BLaER1 (cell line): ENCODE measurements around the gene SEPTIN6.
"Not testable (repeated sequence)": the region's sequence is repeated elsewhere in the genome, so short reads cannot be mapped to it uniquely, and the experiment has no call there.

Experiments
- H3K27ac ChIP-seq: shearing (Covaris generic); formaldehyde crosslinking; 2 replicates; pipeline ENCODE4 v1.8.1; 2022
- H3K27me3 ChIP-seq: shearing (Covaris generic); formaldehyde crosslinking; 2 replicates; pipeline ENCODE4 v1.8.1; 2022
- H3K36me3 ChIP-seq: shearing (Covaris generic); formaldehyde crosslinking; 2 replicates; pipeline ENCODE4 v1.8.1; 2022
- H3K4me1 ChIP-seq: shearing (Covaris generic); formaldehyde crosslinking; 2 replicates; pipeline ENCODE4 v1.8.1; 2022
- H3K4me2 ChIP-seq: shearing (Covaris generic); formaldehyde crosslinking; 2 replicates; pipeline ENCODE4 v1.8.1; 2022
- H3K4me3 ChIP-seq: shearing (Covaris generic); formaldehyde crosslinking; 2 replicates; pipeline ENCODE4 v1.8.1; 2022
- H3K9ac ChIP-seq: shearing (Covaris generic); formaldehyde crosslinking; 2 replicates; pipeline ENCODE4 v1.8.1; 2022
- H3K9me3 ChIP-seq: shearing (Covaris generic); formaldehyde crosslinking; 2 replicates; pipeline ENCODE4 v1.8.1; 2022
- H4K20me1 ChIP-seq: shearing (Covaris generic); formaldehyde crosslinking; 2 replicates; pipeline ENCODE4 v1.8.1; 2022
- Cebpa-rat ChIP-seq: shearing (Covaris generic); IDR thresholded peaks from 2 replicates; pipeline ENCODE4 v1.8.1; 2022

The SEPTIN6 gene

DNA sequence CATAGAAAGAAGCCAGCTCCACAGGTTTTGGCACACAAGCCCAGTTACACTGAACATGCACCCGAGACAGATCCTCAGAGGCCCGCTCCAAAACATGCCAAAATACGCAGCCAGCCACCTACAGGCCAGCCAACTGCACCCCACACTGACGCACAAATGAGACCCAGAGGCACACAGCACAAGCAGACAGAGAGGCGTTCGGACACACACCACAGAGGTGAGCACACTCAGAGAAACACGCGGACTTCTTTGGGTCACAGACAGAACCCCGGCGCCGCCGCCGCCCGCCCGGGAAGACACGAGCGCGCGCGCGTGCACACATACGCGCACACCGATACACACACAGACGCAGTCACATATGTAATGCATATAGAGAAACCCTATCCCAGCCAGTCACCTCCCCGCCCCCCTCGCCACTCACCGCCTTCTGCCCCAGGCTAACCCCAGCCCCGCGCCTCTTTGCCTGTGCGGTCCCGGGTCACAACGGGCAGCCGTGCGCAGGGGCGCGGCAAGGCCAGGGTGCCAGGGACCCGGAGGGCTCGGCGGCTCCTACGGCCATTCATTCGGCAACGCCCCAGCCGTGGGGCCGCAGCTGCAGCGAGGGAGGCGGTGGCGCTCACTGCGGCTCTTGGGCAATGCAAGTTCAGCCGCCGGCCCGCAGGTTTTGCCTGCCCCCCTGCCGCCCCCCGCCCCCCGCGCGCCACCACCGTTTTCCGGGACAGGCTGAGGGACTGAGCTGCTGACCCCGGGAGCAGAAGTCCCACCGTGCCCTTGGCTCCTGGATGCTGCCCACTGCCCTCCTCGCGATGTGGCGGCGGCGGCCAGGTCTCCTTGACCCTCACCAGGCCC lies 553 bp downstream of the SEPTIN6 start:
- H3K27me3 ChIP-seq = no peaks in the 10 kb centered on the region
- H3K4me1 ChIP-seq = peaks cover 64% of the 10 kb centered on the region
- H3K4me3 ChIP-seq = peak overlapping the region; percentile 75
- no peaks in the 10 kb centered on the region for H3K36me3 ChIP-seq
- H3K27ac ChIP-seq = peak overlapping the region; percentile 83
- peak overlapping the region; percentile 81 for H3K9ac ChIP-seq
- TF ChIP-seq Cebpa-rat = no peak
- 0 out of 2 replicates have a peak, but pooled peaks cover 3% of the 10 kb centered on the region for H3K9me3 ChIP-seq
- peak overlapping the region; percentile 78 for H3K4me2 ChIP-seq
- peaks cover 16% of the 10 kb centered on the region; the same call in 1 of the 2 replicates for H4K20me1 ChIP-seq

- Histone ChIP-seq H3K27me3 (no peaks in the 10 kb centered on the region), H3K4me2 (peak overlapping the region; percentile 78), H3K4me1 (peaks cover 64% of the 10 kb centered on the region), H4K20me1 (peaks cover 16% of the 10 kb centered on the region; the same call in 1 of the 2 replicates), H3K9me3 (0 out of 2 replicates have a peak, but pooled peaks cover 3% of the 10 kb centered on the region), H3K27ac (peak overlapping the region; percentile 83), H3K4me3 (peak overlapping the region; percentile 75), H3K9ac (peak overlapping the region; percentile 81), H3K36me3 (no peaks in the 10 kb centered on the region)
- TF ChIP-seq Cebpa-rat = peak; percentile 26; the same call in 1 of the 2 replicates
Measured at GRCh38 chrX:119690921-119691716, 1.8 kb downstream of the SEPTIN6 start.

DNA sequence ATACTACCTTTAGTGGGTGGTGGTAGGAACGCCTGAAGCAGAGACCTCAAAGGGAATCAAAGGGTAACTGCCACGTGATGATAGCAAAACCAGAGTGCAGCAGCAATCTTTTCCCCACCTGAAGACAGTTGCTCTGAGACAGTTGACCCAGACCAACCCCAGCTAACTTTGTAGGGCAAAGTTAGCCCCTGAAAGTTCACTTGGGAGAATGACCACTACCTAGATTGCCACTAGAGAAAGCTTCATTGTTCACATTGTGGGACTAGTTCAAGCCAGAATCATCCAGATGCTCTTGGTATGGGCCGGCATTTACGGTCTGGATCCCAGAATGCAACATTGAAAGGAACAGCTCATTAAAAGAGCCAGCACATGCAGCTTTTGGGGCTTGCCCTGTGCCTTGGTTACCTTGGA lies 4.1 kb downstream of the SEPTIN6 start:
- H3K9me3 ChIP-seq = 0 out of 2 replicates have a peak, but pooled peaks cover 3% of the 10 kb centered on the region
- H3K36me3 ChIP-seq = no peaks in the 10 kb centered on the region
- H3K4me2 ChIP-seq = peak overlapping the region; percentile 78
- TF ChIP-seq Cebpa-rat = no peak
- no peak overlapping the region for H3K4me3 ChIP-seq
- H3K27me3 ChIP-seq = no peaks in the 10 kb centered on the region
- H3K9ac ChIP-seq = no peak overlapping the region
- H4K20me1 ChIP-seq = peaks cover 16% of the 10 kb centered on the region; the same call in 1 of the 2 replicates
- peaks cover 64% of the 10 kb centered on the region for H3K4me1 ChIP-seq
- H3K27ac ChIP-seq = peak overlapping the region; percentile 55; the same call in 1 of the 2 replicates

GRCh38 chrX:119687661-119688413 lies 5.1 kb downstream of the SEPTIN6 start:
- 0 out of 2 replicates have a peak, but pooled peaks cover 3% of the 10 kb centered on the region for H3K9me3 ChIP-seq
- no peaks in the 10 kb centered on the region for H3K27me3 ChIP-seq
- TF ChIP-seq Cebpa-rat = no peak
- H3K4me3 ChIP-seq = peak overlapping the region; percentile 42
- H3K27ac ChIP-seq = peak overlapping the region; percentile 92
- H3K9ac ChIP-seq = peak overlapping the region; percentile 39; the same call in 1 of the 2 replicates
- H3K36me3 ChIP-seq = no peaks in the 10 kb centered on the region
- peak overlapping the region; percentile 78 for H3K4me2 ChIP-seq
- peaks cover 73% of the 10 kb centered on the region for H3K4me1 ChIP-seq
- H4K20me1 ChIP-seq = peaks cover 16% of the 10 kb centered on the region; the same call in 1 of the 2 replicates

GRCh38 chrX:119686087-119686691 lies 6.8 kb downstream of the SEPTIN6 start:
- Histone ChIP-seq H3K27ac (peak overlapping the region; percentile 92), H3K9me3 (0 out of 2 replicates have a peak, but pooled peaks cover 3% of the 10 kb centered on the region), H3K4me1 (peaks cover 89% of the 10 kb centered on the region), H4K20me1 (peaks cover 3% of the 10 kb centered on the region; the same call in 1 of the 2 replicates), H3K4me3 (peak overlapping the region; percentile 45), H3K4me2 (peak overlapping the region; percentile 78), H3K9ac (peak overlapping the region; percentile 77), H3K36me3 (no peaks in the 10 kb centered on the region), H3K27me3 (no peaks in the 10 kb centered on the region)
- TF ChIP-seq Cebpa-rat = no peak

- peak overlapping the region; percentile 77 for H3K9ac ChIP-seq
Measured at GRCh38 chrX:119685225-119686066, 7.5 kb downstream of the SEPTIN6 start.

GRCh38 chrX:119684916-119685224 lies 8.1 kb downstream of the SEPTIN6 start:
- Histone ChIP-seq H3K27ac (peak overlapping the region; percentile 92), H4K20me1 (no peaks in the 10 kb centered on the region; the same call in 1 of the 2 replicates), H3K4me2 (peak overlapping the region; percentile 78), H3K27me3 (no peaks in the 10 kb centered on the region), H3K4me1 (peaks cover 100% of the 10 kb centered on the region), H3K36me3 (no peaks in the 10 kb centered on the region), H3K9me3 (0 out of 2 replicates have a peak, but pooled peaks cover 3% of the 10 kb centered on the region), H3K9ac (peak overlapping the region; percentile 77), H3K4me3 (peak overlapping the region; percentile 45)
- TF ChIP-seq Cebpa-rat = no peak

More at GRCh38 chrX:119685225-119686066, 7.5 kb downstream of the SEPTIN6 start:
- no peak for TF ChIP-seq Cebpa-rat
- Histone ChIP-seq H3K36me3 (no peaks in the 10 kb centered on the region), H3K27me3 (no peaks in the 10 kb centered on the region), H3K27ac (peak overlapping the region; percentile 92), H3K4me3 (peak overlapping the region; percentile 45), H3K4me1 (peaks cover 97% of the 10 kb centered on the region), H3K4me2 (peak overlapping the region; percentile 78), H3K9me3 (0 out of 2 replicates have a peak, but pooled peaks cover 3% of the 10 kb centered on the region), H4K20me1 (no peaks in the 10 kb centered on the region; the same call in 1 of the 2 replicates)

GRCh38 chrX:119684312-119684711 lies 8.7 kb downstream of the SEPTIN6 start:
- not testable (repeated sequence) for H3K9me3 ChIP-seq, H3K36me3 ChIP-seq, H3K4me3 ChIP-seq, H4K20me1 ChIP-seq, H3K27me3 ChIP-seq
- Histone ChIP-seq H3K27ac (peak overlapping the region; percentile 92), H3K4me1 (peaks cover 100% of the 10 kb centered on the region), H3K9ac (peak overlapping the region; percentile 77), H3K4me2 (peak overlapping the region; percentile 78)
